CD14-positive monocyte (primary cell): ENCODE data around the gene POU6F2. TPM values are rescaled to one million over a fixed set of nuclear protein-coding genes. Genes with fewer than 3 reads are reported as not detected.

Source experiments
- DNase-seq, 3 donors: peaks; one replicate each; pipeline ENCODE4 v3.0.0-alpha.2; 2011 to 2022
- H2AFZ ChIP-seq: 2 replicates; pipeline ENCODE4 v1.6.0; 2012; ENCODE audit warnings: mild to moderate bottlenecking, low read depth, low read length, inconsistent platforms; ENCODE audit not compliant: insufficient read depth, poor library complexity, severe bottlenecking
- H3K27ac ChIP-seq, 2 donors: 1 replicate in 1 of 2; 2 replicates in 1 of 2; pipeline ENCODE4 v1.5.1; 2012 to 2013; ENCODE audit warnings: low read length in 2 of 2, control low read depth in 1 of 2, inconsistent platforms in 1 of 2, low read depth in 1 of 2, mild to moderate bottlenecking in 1 of 2
- H3K27me3 ChIP-seq, 2 donors: one replicate each; pipeline versions ENCODE4 v1.6.0 to v1.6.1; 2011 to 2013; ENCODE audit warnings: low read length in 2 of 2; ENCODE audit not compliant: control insufficient read depth in 2 of 2, insufficient read depth in 2 of 2
- H3K36me3 ChIP-seq, 2 donors: replicated peaks in 1 of 2; 1 replicate in 1 of 2; 2 replicates in 1 of 2; pipeline versions ENCODE4 v1.5.1 to v1.6.1; 2012 to 2013; ENCODE audit warnings: low read length in 2 of 2, control low read depth in 1 of 2, inconsistent platforms in 1 of 2, mild to moderate bottlenecking in 1 of 2; ENCODE audit not compliant: insufficient read depth in 2 of 2, control insufficient read depth in 1 of 2
- H3K4me1 ChIP-seq, 2 donors: 1 replicate in 1 of 2; 2 replicates in 1 of 2; pipeline versions ENCODE4 v1.5.1 to v1.6.1; 2012 to 2013; ENCODE audit warnings: low read length in 2 of 2, control low read depth in 1 of 2, inconsistent platforms in 1 of 2, mild to moderate bottlenecking in 1 of 2, moderate library complexity in 1 of 2; ENCODE audit not compliant: insufficient read depth in 2 of 2, control insufficient read depth in 1 of 2
- H3K4me2 ChIP-seq: replicated peaks from 2 replicates; pipeline ENCODE3; 2012; ENCODE audit warnings: low read length, moderate library complexity, mild to moderate bottlenecking; ENCODE audit not compliant: poor library complexity, severe bottlenecking; ENCODE audit errors: extremely low read depth
- H3K4me3 ChIP-seq, 3 experiments: fragments of 200-600 bp in 1 of 3; sonication (generic) in 1 of 3; replicated peaks in 1 of 3; 1 replicate in 2 of 3; 2 replicates in 1 of 3; pipeline ENCODE4 v1.5.1; 2011 to 2013; ENCODE audit warnings: low read length in 3 of 3, mild to moderate bottlenecking in 3 of 3, control low read depth in 2 of 3, low read depth in 2 of 3, inconsistent platforms in 1 of 3, moderate library complexity in 1 of 3
- H3K79me2 ChIP-seq: 2 replicates; pipeline ENCODE4 v1.6.0; 2012; ENCODE audit warnings: mild to moderate bottlenecking, control low read depth, inconsistent platforms, low read length, moderate library complexity; ENCODE audit not compliant: insufficient read depth
- H3K9ac ChIP-seq: 2 replicates; pipeline ENCODE4 v1.6.0; 2017; ENCODE audit warnings: low read length, mild to moderate bottlenecking; ENCODE audit not compliant: insufficient read depth, poor library complexity, severe bottlenecking
- H3K9me3 ChIP-seq, 2 donors: replicated peaks in 1 of 2; 1 replicate in 1 of 2; 2 replicates in 1 of 2; pipeline versions ENCODE4 v1.5.1 to v1.6.1; 2012 to 2013; ENCODE audit warnings: low read length in 2 of 2, control low read depth in 1 of 2; ENCODE audit not compliant: control insufficient read depth in 1 of 2, insufficient read depth in 1 of 2
- H4K20me1 ChIP-seq: 2 replicates; pipeline ENCODE4 v1.6.0; 2012; ENCODE audit warnings: mild to moderate bottlenecking, low read length, control low read depth, moderate library complexity; ENCODE audit not compliant: insufficient read depth
- H3K27ac Mint-ChIP-seq, 7 donors: one replicate each; pipeline ENCODE4 v1.8.0; 2020; ENCODE audit warnings: mild to moderate bottlenecking in 7 of 7, mixed read lengths in 7 of 7, moderate library complexity in 6 of 7, inconsistent platforms in 2 of 7
- H3K27me3 Mint-ChIP-seq, 3 donors: one replicate each; pipeline ENCODE4 v1.8.0; 2021 to 2022; ENCODE audit warnings: low read depth in 3 of 3, mild to moderate bottlenecking in 3 of 3, mixed read lengths in 3 of 3, moderate library complexity in 3 of 3, inconsistent platforms in 1 of 3
- H3K36me3 Mint-ChIP-seq, 2 donors: one replicate each; pipeline ENCODE4 v1.8.0; 2020; ENCODE audit warnings: mixed read lengths in 2 of 2, inconsistent platforms in 1 of 2, mild to moderate bottlenecking in 1 of 2
- H3K4me1 Mint-ChIP-seq: one replicate; pipeline ENCODE4 v1.8.0; 2020; ENCODE audit warnings: mild to moderate bottlenecking, mixed read lengths
- H3K4me3 Mint-ChIP-seq, 2 donors: one replicate each; pipeline ENCODE4 v1.8.0; 2020; ENCODE audit warnings: mild to moderate bottlenecking in 2 of 2, mixed read lengths in 2 of 2, moderate library complexity in 1 of 2
- H3K9me3 Mint-ChIP-seq, 7 donors: one replicate each; pipeline ENCODE4 v1.8.0; 2020 to 2022; ENCODE audit warnings: mixed read lengths in 7 of 7, mild to moderate bottlenecking in 6 of 7, moderate library complexity in 6 of 7, inconsistent platforms in 2 of 7
- WGBS: methylation state at CpG from one replicate; pipeline ENCODE4 v1.1.5; 2013; ENCODE audit warnings: missing lambda C conversion rate; ENCODE audit not compliant: insufficient coverage; 5-methylcytosine and 5-hydroxymethylcytosine counted together
- intact Hi-C, 2 donors: fragments of 100-400 bp; cut with micrococcal nuclease; formaldehyde crosslinking; loops; one replicate each; pipeline versions ENCODE4 v1.15.0 to v1.15.1; 2023
- polyA plus RNA-seq, 3 donors: library from polyadenylated mRNA; depleted of rRNA in 1 of 3; unstranded in 2 of 3; stranded (reverse) in 1 of 3; fragments of 300-500 nt in 2 of 3; fragments of >200 nt in 1 of 3; fragmentation: Illumina TruSeq in 2 of 3; gene quantifications; 1 replicate in 2 of 3; 2 replicates in 1 of 3; pipeline ENCODE4 v1.2.3, GENCODE V29; 2012 to 2021
- TF ChIP-seq, protein P1 (sequence below): fragments of 200-600 bp; IDR thresholded peaks from one replicate; pipeline ENCODE4 v1.8.0; 2022; ENCODE audit warnings: antibody characterized with exemption, mild to moderate bottlenecking

Gene POU6F2
- polyA plus RNA-seq, 3 donors, result not detected

DNA sequence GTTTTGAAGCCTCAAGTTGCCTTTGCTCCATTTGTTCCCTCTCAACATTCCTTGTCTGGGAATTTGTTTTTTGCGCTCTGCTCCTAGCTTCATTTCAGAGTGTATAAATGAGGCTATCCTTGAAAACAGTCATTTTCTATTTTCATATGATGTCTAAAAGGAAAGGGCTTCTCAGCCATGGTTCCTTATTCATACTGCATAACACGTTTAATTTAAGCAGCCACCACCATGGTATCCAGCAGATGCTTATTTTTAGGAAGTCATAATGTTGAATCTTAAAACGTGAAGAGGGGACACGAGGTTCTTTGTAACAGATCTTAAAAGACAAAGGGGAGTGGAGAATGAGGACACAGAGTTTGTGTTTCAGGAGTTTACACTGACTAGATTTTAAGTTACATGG is 14.5 kb downstream of the POU6F2 start:
- WGBS, result 92% methylated on average over 2 of the region's 4 CpGs
- H3K4me3 Mint-ChIP-seq, result no peak overlapping the region

DNA sequence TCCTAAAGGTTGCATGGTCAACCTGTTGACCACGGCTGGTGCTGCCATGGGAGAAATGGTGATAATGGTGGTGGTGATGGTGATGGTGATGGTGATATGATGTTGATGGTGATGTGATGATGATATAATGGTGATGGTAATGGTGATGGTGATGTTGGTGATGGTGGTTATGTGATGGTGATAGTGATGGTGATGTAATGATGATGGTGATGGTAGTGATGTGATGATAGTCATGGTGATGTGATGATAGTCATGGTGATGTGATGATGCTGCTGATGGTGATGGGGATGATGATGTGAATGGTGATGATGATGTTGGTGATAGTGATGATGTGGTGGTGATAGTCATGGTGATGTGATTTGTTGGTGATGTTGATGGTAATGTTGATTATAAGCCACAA is 23.9 kb downstream of the POU6F2 start:
- Histone ChIP-seq H3K4me1 (no peaks in the 10 kb centered on the region), H3K9ac (no peak overlapping the region), H3K36me3 (no peaks in the 10 kb centered on the region), H4K20me1 (no peaks in the 10 kb centered on the region), H3K27me3 (no peaks in the 10 kb centered on the region), H3K27ac (no peak overlapping the region), H3K9me3 (no peaks in the 10 kb centered on the region), H3K4me2 (no peak overlapping the region), H3K4me3 (no peak overlapping the region), H2AFZ (no peak overlapping the region), H3K79me2 (no peaks in the 10 kb centered on the region)
- intact Hi-C loops, result no loop called here
- no peak overlapping the region for H3K27ac Mint-ChIP-seq
- H3K9me3 Mint-ChIP-seq, result peaks cover 0 to 4% (median 0%) of the 10 kb centered on the region in 7 donors
- no peaks in the 10 kb centered on the region for H3K4me1 Mint-ChIP-seq
- TF ChIP-seq, protein P1, sequence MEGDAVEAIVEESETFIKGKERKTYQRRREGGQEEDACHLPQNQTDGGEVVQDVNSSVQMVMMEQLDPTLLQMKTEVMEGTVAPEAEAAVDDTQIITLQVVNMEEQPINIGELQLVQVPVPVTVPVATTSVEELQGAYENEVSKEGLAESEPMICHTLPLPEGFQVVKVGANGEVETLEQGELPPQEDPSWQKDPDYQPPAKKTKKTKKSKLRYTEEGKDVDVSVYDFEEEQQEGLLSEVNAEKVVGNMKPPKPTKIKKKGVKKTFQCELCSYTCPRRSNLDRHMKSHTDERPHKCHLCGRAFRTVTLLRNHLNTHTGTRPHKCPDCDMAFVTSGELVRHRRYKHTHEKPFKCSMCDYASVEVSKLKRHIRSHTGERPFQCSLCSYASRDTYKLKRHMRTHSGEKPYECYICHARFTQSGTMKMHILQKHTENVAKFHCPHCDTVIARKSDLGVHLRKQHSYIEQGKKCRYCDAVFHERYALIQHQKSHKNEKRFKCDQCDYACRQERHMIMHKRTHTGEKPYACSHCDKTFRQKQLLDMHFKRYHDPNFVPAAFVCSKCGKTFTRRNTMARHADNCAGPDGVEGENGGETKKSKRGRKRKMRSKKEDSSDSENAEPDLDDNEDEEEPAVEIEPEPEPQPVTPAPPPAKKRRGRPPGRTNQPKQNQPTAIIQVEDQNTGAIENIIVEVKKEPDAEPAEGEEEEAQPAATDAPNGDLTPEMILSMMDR, result no peak
- WGBS, result 100% methylated on average over 1 of the region's 1 CpG
- peaks cover 0 to 2% (median 0%) of the 10 kb centered on the region in 3 donors for H3K27me3 Mint-ChIP-seq
- H3K36me3 Mint-ChIP-seq, result no peaks in the 10 kb centered on the region
- no peak overlapping the region for H3K4me3 Mint-ChIP-seq
- no peak for DNase-seq

More for the DNA sequence above, 14.5 kb downstream of the POU6F2 start:
- H4K20me1 ChIP-seq, result no peaks in the 10 kb centered on the region
- H3K9ac ChIP-seq, result no peak overlapping the region
- no peaks in the 10 kb centered on the region for H3K36me3 Mint-ChIP-seq
- H3K9me3 Mint-ChIP-seq, result peaks cover 0 to 5% (median 0%) of the 10 kb centered on the region in 7 donors
- H3K36me3 ChIP-seq, result no peaks in the 10 kb centered on the region
- H3K4me2 ChIP-seq, result no peak overlapping the region
- no peaks in the 10 kb centered on the region for H3K4me1 Mint-ChIP-seq
- no peaks in the 10 kb centered on the region for H3K9me3 ChIP-seq
- peaks cover 0 to 2% (median 1%) of the 10 kb centered on the region in 3 donors for H3K27me3 Mint-ChIP-seq
- no peaks in the 10 kb centered on the region for H3K79me2 ChIP-seq
- TF ChIP-seq, protein P1, result no peak
- no peak for DNase-seq
- no peak overlapping the region for H3K27ac ChIP-seq
- no peak overlapping the region for H3K4me3 ChIP-seq
- H3K27ac Mint-ChIP-seq, result no peak overlapping the region
- no peaks in the 10 kb centered on the region for H3K27me3 ChIP-seq
- intact Hi-C loops, result no loop called here
- no peaks in the 10 kb centered on the region for H3K4me1 ChIP-seq
- H2AFZ ChIP-seq, result no peak overlapping the region
